Mucosa of rectum (tissue), 2 donors: Measurements from ENCODE around the gene CNOT4.

ENCODE experiments used
- H3K27ac ChIP-seq, 2 donors: one replicate each; pipeline ENCODE4 v1.7.0; 2013; ENCODE audit warnings: inconsistent platforms in 2 of 2, low read depth in 2 of 2, low read length in 2 of 2
- H3K27me3 ChIP-seq, 2 donors: one replicate each; pipeline ENCODE4 v1.7.0; 2013; ENCODE audit warnings: low read length in 2 of 2; ENCODE audit not compliant: control insufficient read depth in 2 of 2, insufficient read depth in 2 of 2
- H3K36me3 ChIP-seq, 2 donors: one replicate each; pipeline ENCODE4 v1.7.0; 2013; ENCODE audit warnings: low read length in 2 of 2; ENCODE audit not compliant: control insufficient read depth in 2 of 2, insufficient read depth in 2 of 2
- H3K4me1 ChIP-seq, 2 donors: one replicate each; pipeline ENCODE4 v1.7.0; 2013; ENCODE audit warnings: low read length in 2 of 2, mild to moderate bottlenecking in 1 of 2; ENCODE audit not compliant: control insufficient read depth in 2 of 2, insufficient read depth in 2 of 2
- H3K4me3 ChIP-seq, 2 donors: one replicate each; pipeline ENCODE4 v1.7.0; 2013; ENCODE audit warnings: low read length in 2 of 2
- H3K9ac ChIP-seq, 2 donors: one replicate each; pipeline ENCODE4 v1.7.0; 2013; ENCODE audit warnings: low read length in 2 of 2, low read depth in 1 of 2, mild to moderate bottlenecking in 1 of 2
- H3K9me3 ChIP-seq, 2 donors: one replicate each; pipeline ENCODE4 v1.7.0; 2013; ENCODE audit warnings: low read length in 2 of 2; ENCODE audit not compliant: control insufficient read depth in 2 of 2
- donor health status: healthy.
- donor health status: Normal muscosa, but diverticular disease.

Gene CNOT4

DNA sequence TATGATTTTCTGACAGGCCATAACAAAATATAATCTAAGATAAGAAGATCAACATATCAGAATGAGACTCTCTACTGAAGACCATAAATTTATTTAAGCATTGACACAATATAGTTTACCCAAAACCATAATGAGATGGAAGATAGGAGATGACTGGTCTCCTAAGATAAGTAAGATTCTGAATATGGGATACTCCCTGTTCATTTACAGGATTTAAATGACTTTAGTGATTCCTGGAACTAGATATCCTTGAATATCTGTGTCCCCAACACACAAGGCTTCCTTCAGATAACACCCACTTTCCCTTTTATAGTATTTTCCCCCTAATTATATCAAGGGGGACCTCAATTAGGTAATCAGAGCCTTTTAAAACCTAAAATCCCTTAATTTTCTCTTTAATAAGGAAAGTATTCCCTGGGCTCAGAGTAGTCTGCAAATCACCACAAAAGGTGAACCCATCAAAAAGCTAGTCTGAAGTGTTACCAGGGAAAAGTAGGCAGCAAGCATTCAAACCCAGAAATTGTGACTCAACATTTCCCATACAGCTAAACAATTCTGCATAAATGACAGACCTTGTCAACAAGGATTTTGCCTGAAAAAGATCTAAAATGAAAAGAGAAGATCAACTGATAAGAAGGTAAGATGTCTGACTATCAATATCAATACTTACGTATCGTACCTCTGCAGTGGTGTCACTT lies 99.9 kb downstream of the CNOT4 start:
- Histone ChIP-seq H3K27ac (no peak overlapping the region), H3K4me3 (no peak overlapping the region), H3K4me1 (no peaks in the 10 kb centered on the region), H3K36me3 (peaks cover 2 to 6% of the 10 kb centered on the region in 2 donors), H3K9ac (no peak overlapping the region), H3K27me3 (no peaks in the 10 kb centered on the region), H3K9me3 (no peaks in the 10 kb centered on the region)

DNA sequence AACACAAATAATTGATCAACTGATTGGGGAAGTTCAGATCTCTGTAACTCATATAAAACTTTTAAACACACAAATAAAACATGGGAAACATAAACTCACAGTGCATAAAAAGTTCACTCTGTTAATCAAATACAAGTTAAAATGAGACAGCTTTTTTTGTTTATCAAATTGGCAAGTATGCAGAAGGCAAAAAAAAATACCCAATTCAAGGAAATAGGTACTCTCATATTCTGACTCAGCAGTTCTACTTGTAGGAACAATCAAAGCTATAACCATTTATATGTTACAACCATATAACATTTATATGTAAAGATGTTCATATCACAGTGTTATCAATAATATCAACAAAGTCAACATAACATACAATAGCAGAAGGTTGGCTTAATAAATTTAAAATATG lies 102.0 kb downstream of the CNOT4 start:
- Histone ChIP-seq H3K4me3 (no peak overlapping the region), H3K27ac (no peak overlapping the region)

GRCh38 chr7:135406918-135407317 lies 103.0 kb downstream of the CNOT4 start:
- Histone ChIP-seq H3K4me1 (no peaks in the 10 kb centered on the region), H3K27me3 (no peaks in the 10 kb centered on the region), H3K27ac (no peak overlapping the region), H3K36me3 (peaks cover 2 to 3% of the 10 kb centered on the region in 2 donors), H3K9ac (no peak overlapping the region), H3K9me3 (no peaks in the 10 kb centered on the region), H3K4me3 (no peak overlapping the region)

More for the DNA sequence above, 102.0 kb downstream of the CNOT4 start:
- H3K4me1 ChIP-seq: no peaks in the 10 kb centered on the region
- H3K9me3 ChIP-seq: no peaks in the 10 kb centered on the region
- no peak overlapping the region for H3K9ac ChIP-seq
- H3K36me3 ChIP-seq: peaks cover 2 to 3% of the 10 kb centered on the region in 2 donors
- H3K27me3 ChIP-seq: no peaks in the 10 kb centered on the region

GRCh38 chr7:135405969-135406368 lies 103.9 kb downstream of the CNOT4 start:
- no peaks in the 10 kb centered on the region for H3K27me3 ChIP-seq
- H3K9ac ChIP-seq: no peak overlapping the region
- H3K4me1 ChIP-seq: no peaks in the 10 kb centered on the region
- H3K27ac ChIP-seq: no peak overlapping the region
- H3K9me3 ChIP-seq: no peaks in the 10 kb centered on the region
- H3K36me3 ChIP-seq: peaks cover 2 to 3% of the 10 kb centered on the region in 2 donors
- no peak overlapping the region for H3K4me3 ChIP-seq

DNA sequence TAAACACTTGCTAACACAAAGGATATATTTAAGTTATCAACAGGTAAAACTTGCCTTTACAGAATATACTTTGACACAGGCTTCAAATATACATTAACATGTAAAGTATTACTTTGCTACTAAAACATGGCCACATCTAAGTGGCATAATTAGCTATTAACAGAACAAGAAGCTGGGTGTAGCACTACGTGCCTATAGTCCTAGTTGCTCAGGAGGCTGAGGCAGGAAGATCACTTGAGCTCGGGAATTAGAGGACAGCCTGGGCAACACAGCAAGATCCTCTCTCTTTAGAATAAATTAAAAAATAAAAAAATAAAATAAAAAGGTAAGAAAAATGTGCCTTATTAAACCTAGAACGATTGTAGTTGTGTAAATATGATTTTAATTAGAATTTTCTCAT lies 106.6 kb downstream of the CNOT4 start:
- Histone ChIP-seq H3K27me3 (no peaks in the 10 kb centered on the region), H3K4me3 (no peak overlapping the region), H3K9me3 (no peaks in the 10 kb centered on the region), H3K36me3 (peaks cover 0 to 3% of the 10 kb centered on the region in 2 donors), H3K9ac (no peak overlapping the region), H3K4me1 (no peaks in the 10 kb centered on the region), H3K27ac (no peak overlapping the region)

DNA sequence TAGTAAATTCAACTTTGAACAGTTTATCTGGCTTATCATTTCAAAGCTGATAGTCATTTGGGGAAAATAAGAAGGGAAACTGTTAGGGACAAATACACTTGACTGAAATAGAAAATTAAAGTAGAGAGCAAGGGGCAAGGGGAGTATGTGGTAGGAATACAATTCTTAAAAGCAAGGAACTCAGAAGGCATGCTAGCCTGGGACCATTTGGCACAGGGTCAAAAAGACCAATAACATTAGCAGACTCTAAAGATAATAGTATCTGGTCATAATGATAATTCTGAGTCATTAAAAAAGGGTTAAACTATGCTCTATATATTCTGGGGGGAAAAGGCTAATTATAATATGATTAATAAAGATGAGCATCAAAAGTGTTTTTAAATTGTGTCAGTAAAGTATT lies 112.2 kb downstream of the CNOT4 start:
- Histone ChIP-seq H3K36me3 (peaks cover 15 to 16% of the 10 kb centered on the region in 2 donors), H3K4me3 (no peak overlapping the region), H3K4me1 (no peaks in the 10 kb centered on the region), H3K9me3 (no peaks in the 10 kb centered on the region), H3K9ac (no peak overlapping the region), H3K27ac (no peak overlapping the region), H3K27me3 (no peaks in the 10 kb centered on the region)

DNA sequence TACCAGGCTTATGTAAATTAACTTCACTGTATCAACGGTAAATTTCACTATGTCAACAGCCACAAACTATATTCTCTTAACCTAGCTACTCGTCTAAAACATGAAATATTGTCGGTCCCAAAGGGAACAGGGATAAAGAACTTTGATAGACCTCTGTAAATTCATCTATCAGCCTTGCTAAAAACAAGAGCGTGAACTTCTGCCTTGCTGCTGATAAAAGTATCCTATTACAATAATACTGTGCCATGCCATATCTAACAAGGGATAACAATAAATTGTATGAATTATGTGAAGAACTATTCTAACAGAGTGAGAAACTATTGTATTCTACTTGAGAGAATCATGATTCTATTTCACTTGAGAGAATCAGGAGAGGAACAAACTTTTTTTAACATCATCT lies 117.2 kb downstream of the CNOT4 start:
- peaks cover 14 to 19% of the 10 kb centered on the region in 2 donors for H3K36me3 ChIP-seq
- H3K27ac ChIP-seq: no peak overlapping the region
- no peak overlapping the region for H3K9ac ChIP-seq
- H3K27me3 ChIP-seq: no peaks in the 10 kb centered on the region
- no peak overlapping the region for H3K4me3 ChIP-seq
- no peaks in the 10 kb centered on the region for H3K4me1 ChIP-seq
- H3K9me3 ChIP-seq: no peaks in the 10 kb centered on the region

GRCh38 chr7:135391514-135391913 lies 118.4 kb downstream of the CNOT4 start:
- Histone ChIP-seq H3K9ac (no peak overlapping the region), H3K27me3 (no peaks in the 10 kb centered on the region), H3K4me3 (no peak overlapping the region), H3K4me1 (no peaks in the 10 kb centered on the region), H3K36me3 (peaks cover 11 to 19% of the 10 kb centered on the region in 2 donors), H3K27ac (no peak overlapping the region), H3K9me3 (no peaks in the 10 kb centered on the region)

GRCh38 chr7:135390829-135391228 lies 119.1 kb downstream of the CNOT4 start:
- Histone ChIP-seq H3K36me3 (peaks cover 11 to 19% of the 10 kb centered on the region in 2 donors), H3K4me1 (no peaks in the 10 kb centered on the region), H3K27me3 (no peaks in the 10 kb centered on the region), H3K4me3 (no peak overlapping the region), H3K9ac (no peak overlapping the region), H3K9me3 (no peaks in the 10 kb centered on the region), H3K27ac (no peak overlapping the region)

- Histone ChIP-seq H3K27me3 (no peaks in the 10 kb centered on the region), H3K9ac (no peak overlapping the region), H3K4me3 (no peak overlapping the region), H3K4me1 (no peaks in the 10 kb centered on the region), H3K27ac (no peak overlapping the region), H3K36me3 (peaks cover 7 to 14% of the 10 kb centered on the region in 2 donors), H3K9me3 (no peaks in the 10 kb centered on the region)
Observed at GRCh38 chr7:135389971-135390370, 119.9 kb downstream of the CNOT4 start.
